HCT116 (cell line): ENCODE data around the gene BMP7. TPM values are rescaled to one million over a fixed set of nuclear protein-coding genes. Genes with fewer than 3 reads are reported as not detected.

ENCODE experiments used
- ATAC-seq: fragments of 200-7000 bp; cut with Tn5 transposase; 2 replicates; pipeline ENCODE4 v1.9.1; 2020; ENCODE audit warnings: mild to moderate bottlenecking, moderate library complexity
- BruUV-seq: library from RNA; stranded (reverse); fragments of 400-500 nt; replicated peaks from 2 replicates; lab custom pipeline; 2021; lab: Mats Ljungman, UMichigan
- CTCF ChIA-PET: fragments of 300-600 bp; sonication (Branson Sonifier 250); formaldehyde crosslinking; loops from one replicate; lab custom pipeline; 2021; ENCODE audit warnings: antibody characterized with exemption; lab: Charles Lee
- POLR2A ChIA-PET: fragments of 300-600, 350-600 bp; sonication (Branson Sonifier 250); formaldehyde crosslinking; loops from one replicate; lab custom pipeline; 2021; ENCODE audit warnings: antibody characterized with exemption; lab: Charles Lee
- RAD21 ChIA-PET, 2 experiments: fragments of 300-600 bp; sonication (Branson Sonifier 250); formaldehyde crosslinking; loops; one replicate each; lab custom pipeline; 2023; ENCODE audit warnings: low total read pairs in 2 of 2; ENCODE audit not compliant: uncharacterized antibody in 2 of 2, unreplicated experiment in 2 of 2, low non-redundant PET in 1 of 2; lab: Charles Lee
- DNase-seq: peaks from one replicate; pipeline ENCODE4 v3.0.0-alpha.2; 2010; ENCODE audit warnings: low read depth, low spot score
- H2AFZ ChIP-seq: fragments of 200-600 bp; shearing (Covaris generic), sonication (generic); 2 replicates; pipeline ENCODE4 v1.6.1; 2017; ENCODE audit warnings: low read depth, mixed run types, mixed read lengths, antibody characterized with exemption, low read length; ENCODE audit not compliant: poor library complexity, severe bottlenecking
- H3K27ac ChIP-seq: 2 replicates; pipeline ENCODE4 v1.5.1; 2012; ENCODE audit warnings: low read depth, low read length
- H3K27me3 ChIP-seq: fragments of 200-600 bp; sonication (generic); 2 replicates; pipeline ENCODE4 v1.6.1; 2016; ENCODE audit warnings: mixed run types, low read length, mixed read lengths; ENCODE audit not compliant: insufficient read depth
- H3K36me3 ChIP-seq, 2 experiments: fragments of 200-500 bp in 1 of 2; fragments of 200-600 bp in 1 of 2; sonication (Bioruptor generic) in 1 of 2; sonication (generic) in 1 of 2; 2 replicates each; pipeline versions ENCODE4 v1.5.1 to v1.6.1; 2014 to 2016; ENCODE audit warnings: low read length in 2 of 2, inconsistent platforms in 1 of 2, mixed read lengths in 1 of 2, mixed run types in 1 of 2; ENCODE audit not compliant: insufficient read depth in 2 of 2, control insufficient read depth in 1 of 2
- H3K4me1 ChIP-seq, 2 experiments: fragments of 200-600 bp in 1 of 2; sonication (generic) in 1 of 2; 2 replicates each; pipeline versions ENCODE4 v1.5.1 to v1.6.1; 2012 to 2017; ENCODE audit warnings: low read length in 2 of 2, inconsistent platforms in 1 of 2, mild to moderate bottlenecking in 1 of 2, mixed read lengths in 1 of 2, mixed run types in 1 of 2, moderate library complexity in 1 of 2; ENCODE audit not compliant: insufficient read depth in 2 of 2, control insufficient read depth in 1 of 2
- H3K4me2 ChIP-seq: fragments of 200-600 bp; sonication (generic); 2 replicates; pipeline ENCODE4 v1.6.1; 2017; ENCODE audit warnings: mixed run types, low read length, mixed read lengths
- H3K4me3 ChIP-seq, 2 experiments: fragments of 200-600 bp in 1 of 2; sonication (generic) in 1 of 2; replicated peaks in 1 of 2; 2 replicates each; pipeline ENCODE4 v1.5.1; 2011 to 2016; ENCODE audit warnings: low read length in 2 of 2, control low read depth in 1 of 2, low read depth in 1 of 2, mild to moderate bottlenecking in 1 of 2, mixed read lengths in 1 of 2, mixed run types in 1 of 2
- H3K79me2 ChIP-seq: fragments of 200-600 bp; sonication (generic); 2 replicates; pipeline ENCODE4 v1.6.1; 2017; ENCODE audit warnings: mild to moderate bottlenecking, mixed run types, low read length, moderate library complexity, mixed read lengths; ENCODE audit not compliant: insufficient read depth
- H3K9ac ChIP-seq: fragments of 200-600 bp; sonication (generic); 2 replicates; pipeline ENCODE4 v1.6.1; 2016; ENCODE audit warnings: low read length, mixed read lengths
- H3K9me2 ChIP-seq: fragments of 200-600 bp; sonication (generic), shearing (Covaris generic); 2 replicates; pipeline ENCODE4 v1.6.1; 2017; ENCODE audit warnings: mixed run types, mild to moderate bottlenecking, moderate library complexity; ENCODE audit not compliant: insufficient read depth
- H3K9me3 ChIP-seq, 2 experiments: fragments of 200-500 bp in 1 of 2; fragments of 200-600 bp in 1 of 2; sonication (Bioruptor generic) in 1 of 2; sonication (generic) in 1 of 2; 2 replicates each; pipeline ENCODE4 v1.6.1; 2014 to 2017; ENCODE audit warnings: low read length in 2 of 2, mixed read lengths in 2 of 2, inconsistent platforms in 1 of 2, low read depth in 1 of 2, mild to moderate bottlenecking in 1 of 2, mixed run types in 1 of 2, moderate library complexity in 1 of 2; ENCODE audit not compliant: control insufficient read depth in 1 of 2, insufficient read depth in 1 of 2
- H4K20me1 ChIP-seq: fragments of 200-600 bp; sonication (generic), shearing (Covaris generic); 2 replicates; pipeline ENCODE4 v1.6.1; 2017; ENCODE audit warnings: mixed run types, mild to moderate bottlenecking, moderate library complexity; ENCODE audit not compliant: insufficient read depth
- CBX3 ChIP-seq: IDR thresholded peaks from 2 replicates; pipeline ENCODE4 v1.6.1; 2012; ENCODE audit warnings: low read depth
- CTCF ChIP-seq, 3 experiments: fragments of 200-600 bp in 1 of 3; sonication (generic) in 1 of 3; IDR thresholded peaks in 2 of 3; conservative IDR thresholded peaks in 1 of 3; 2 replicates each; pipeline ENCODE4 v1.5.1; 2012 to 2017; ENCODE audit warnings: low read depth in 2 of 3, low read length in 2 of 3, antibody characterized with exemption in 1 of 3, borderline replicate concordance in 1 of 3, control low read depth in 1 of 3, mild to moderate bottlenecking in 1 of 3, mixed read lengths in 1 of 3, mixed run types in 1 of 3, moderate library complexity in 1 of 3; ENCODE audit not compliant: insufficient read depth in 1 of 3
- ELF1 ChIP-seq: IDR thresholded peaks from 2 replicates; pipeline ENCODE4 v1.6.1; 2012; ENCODE audit warnings: low read depth, borderline replicate concordance
- EZH2 ChIP-seq: fragments of 200-600 bp; sonication (generic); IDR thresholded peaks from 2 replicates; pipeline ENCODE4 v1.6.1; 2017; ENCODE audit warnings: antibody characterized with exemption, mixed run types
- EZH2phosphoT487 ChIP-seq: fragments of 200-600 bp; IDR thresholded peaks from 2 replicates; pipeline ENCODE4 v1.6.1; 2018; ENCODE audit warnings: antibody characterized with exemption, borderline replicate concordance
- FOSL1 ChIP-seq: IDR thresholded peaks from 2 replicates; pipeline ENCODE4 v1.6.1; 2012; ENCODE audit warnings: low read depth
- JUND ChIP-seq: IDR thresholded peaks from 2 replicates; pipeline ENCODE4 v1.6.1; 2012
- REST ChIP-seq: IDR thresholded peaks from 2 replicates; pipeline ENCODE4 v1.6.1; 2012; ENCODE audit warnings: low read depth
- YY1 ChIP-seq: IDR thresholded peaks from 2 replicates; pipeline ENCODE4 v1.6.1; 2011; ENCODE audit warnings: low read length, low read depth, moderate library complexity, mild to moderate bottlenecking; ENCODE audit not compliant: insufficient replicate concordance; ENCODE audit errors: extremely low read depth
- ZBTB33 ChIP-seq: IDR thresholded peaks from 2 replicates; pipeline ENCODE4 v1.6.1; 2011; ENCODE audit warnings: mild to moderate bottlenecking, low read length, moderate library complexity; ENCODE audit not compliant: insufficient replicate concordance; ENCODE audit errors: extremely low read depth
- intact Hi-C: fragments of 100-400 bp; cut with micrococcal nuclease; formaldehyde crosslinking; loops from 2 replicates; pipeline ENCODE4 v1.10.0; 2022
- total RNA-seq: library from RNA; stranded (reverse); gene quantifications from one replicate; pipeline ENCODE4 v1.2.1, GENCODE V29; 2021; ENCODE audit not compliant: unreplicated experiment

Gene BMP7
- total RNA-seq, 1 experiment from 2014 or later, result 7.0 TPM

GRCh38 chr20:57250607-57251343, 15.7 kb downstream of the BMP7 start (continued):
- TF ChIP-seq REST, result no peak

DNA sequence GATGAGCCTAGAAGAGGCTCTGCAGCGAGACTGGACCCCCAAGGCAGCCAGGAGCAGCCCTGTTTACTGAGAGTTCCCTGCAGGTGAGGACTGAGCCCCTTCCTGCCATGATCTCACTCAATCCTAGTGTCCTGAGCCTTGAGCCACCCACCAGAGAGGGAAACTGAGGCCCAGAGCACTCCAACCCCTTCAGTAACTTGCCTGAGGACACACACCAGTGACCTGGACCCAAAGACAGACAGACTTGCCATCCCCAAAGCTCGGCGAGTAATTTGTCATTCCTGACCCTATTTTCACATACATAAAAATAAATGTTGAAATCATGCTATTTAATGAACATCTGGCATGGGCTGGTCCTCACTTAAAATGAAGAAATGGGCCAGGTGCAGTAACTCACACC, 16.7 kb downstream of the BMP7 start:
- ChIA-PET RAD21 (no interaction called here), CTCF (no interaction called here), POLR2A (no interaction called here)
- intact Hi-C loops, result no loop called here
- Histone ChIP-seq H3K9ac (no peak overlapping the region), H3K4me3 (no peak overlapping the region), H3K4me1 (peaks cover 3 to 13% of the 10 kb centered on the region in 2 experiments; a peak in 3 of 4 replicates), H4K20me1 (no peaks in the 10 kb centered on the region), H3K36me3 (no peaks in the 10 kb centered on the region), H3K27me3 (no peaks in the 10 kb centered on the region), H3K27ac (no peak overlapping the region), H2AFZ (no peak overlapping the region), H3K9me2 (no peaks in the 10 kb centered on the region), H3K9me3 (no peaks in the 10 kb centered on the region), H3K4me2 (no peak overlapping the region), H3K79me2 (no peaks in the 10 kb centered on the region)
- ATAC-seq, result no peak
- no peak for DNase-seq
- TF ChIP-seq ZBTB33 (no peak), CBX3 (no peak), JUND (no peak), ELF1 (no peak), YY1 (no peak), REST (no peak), FOSL1 (no peak), EZH2 (no peak), CTCF (IDR thresholded peaks at IDR 0.05 in 2 of 3, conservative IDR thresholded peaks at IDR 0.05 in 1 of 3; ENCODE audit: borderline replicate concordance in 1 of 3, insufficient read depth in 1 of 3, low read depth in 2 of 3, low read length in 2 of 3) (no peak), EZH2phosphoT487 (no peak)
- no TSS peak for BruUV-seq
